ENCODE data around the gene ATM.

The ATM gene

DNA sequence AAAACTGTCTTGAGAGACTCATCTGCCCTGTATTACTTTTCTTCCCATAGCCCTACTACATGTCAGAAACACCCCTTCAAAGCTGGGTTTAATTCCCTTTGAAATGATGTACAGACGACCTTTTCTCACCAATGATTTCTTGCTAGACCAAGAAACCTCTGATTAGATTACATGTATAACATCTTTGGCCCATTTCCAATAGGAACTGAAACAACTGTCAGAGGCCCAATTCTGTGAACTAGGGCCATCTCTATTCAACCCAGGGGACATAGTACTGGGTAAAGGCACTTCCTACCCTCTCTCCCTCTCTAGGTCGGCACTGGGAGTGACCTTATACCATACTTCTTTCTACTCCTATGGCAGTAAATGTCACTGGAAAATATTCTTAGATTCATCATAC is 19.8 kb upstream of the ATM start:
- TF ChIP-seq PAX5 (IDR thresholded peaks at IDR 0.05; ENCODE audit: insufficient read depth, low read length, severe bottlenecking) (no peak), SPI1 (IDR thresholded peaks at IDR 0.05; ENCODE audit: low read depth, low read length) (peak; percentile 87), POLR2A (IDR thresholded peaks at IDR 0.05; ENCODE audit: low read depth, low read length) (no peak)
- FAIRE-seq = peak; percentile 50

DNA sequence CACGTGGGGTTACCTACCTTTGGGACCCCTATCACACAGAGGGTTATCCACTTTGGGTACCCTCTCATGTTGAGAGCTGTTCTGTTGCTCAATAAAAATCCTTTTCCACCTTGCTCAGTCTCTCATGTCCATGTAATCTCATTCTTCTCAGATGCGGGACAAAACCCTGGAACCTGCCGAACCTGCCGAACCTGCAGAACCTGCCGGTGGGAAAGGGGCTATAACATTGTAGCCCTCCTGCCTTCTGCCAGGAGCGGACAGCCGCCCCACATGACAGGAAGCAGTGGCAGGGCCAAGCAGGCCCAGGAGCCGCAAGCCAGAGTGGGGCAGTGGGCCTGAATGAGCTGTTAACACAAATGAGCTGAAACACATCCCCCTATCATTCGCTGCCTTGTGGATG is 18.5 kb upstream of the ATM start:
- FAIRE-seq (no peak), DNase-seq (ENCODE audit: insufficient read length, low spot score) (no peak)
- TF ChIP-seq TAF1 (IDR thresholded peaks at IDR 0.05; ENCODE audit: low read depth, low read length) = no peak
- TF ChIP-seq POLR2AphosphoS5 (IDR thresholded peaks at IDR 0.05; ENCODE audit: low read depth, low read length) = no peak
- no peak for TF ChIP-seq SPI1 (IDR thresholded peaks at IDR 0.05; ENCODE audit: low read depth, low read length)
- no peak for TF ChIP-seq POLR2A (IDR thresholded peaks at IDR 0.05; ENCODE audit: low read depth, low read length)
- TF ChIP-seq PAX5 (IDR thresholded peaks at IDR 0.05; ENCODE audit: insufficient read depth, low read length, severe bottlenecking) = no peak
- no peak for TF ChIP-seq POU2F2 (IDR thresholded peaks at IDR 0.05; ENCODE audit: low read depth, low read length)

More for the DNA sequence above, 19.8 kb upstream of the ATM start:
- DNase-seq (ENCODE audit: insufficient read length, low spot score) = no peak

DNA sequence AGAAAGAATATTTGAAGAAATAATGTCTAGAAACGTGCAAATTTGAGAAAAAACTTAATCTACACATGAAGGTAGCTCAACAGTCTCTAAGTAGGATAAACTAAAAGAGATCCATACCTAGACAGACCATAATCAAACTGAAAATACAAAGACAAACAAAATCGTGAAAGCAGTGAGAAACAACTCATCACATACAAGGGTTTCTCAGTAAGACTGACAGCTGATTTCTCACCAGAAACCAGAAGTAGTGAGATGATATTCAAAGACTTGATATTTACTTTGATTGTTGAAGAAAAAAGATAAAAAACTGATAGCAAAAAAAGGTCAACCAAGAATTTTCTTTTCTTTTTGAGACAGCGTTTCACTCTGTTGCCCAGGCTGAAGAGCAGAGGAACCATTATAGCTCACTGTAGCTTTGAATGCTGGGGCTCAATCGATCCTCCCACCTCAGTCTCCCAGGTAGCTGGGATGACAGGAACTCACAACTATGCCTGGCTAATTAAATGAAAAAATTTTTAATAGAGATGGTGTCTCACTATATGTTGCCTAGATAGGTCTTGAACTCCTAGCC is 17.9 kb upstream of the ATM start:
- TF ChIP-seq POLR2AphosphoS5 (IDR thresholded peaks at IDR 0.05; ENCODE audit: low read depth, low read length) (no peak), PAX5 (IDR thresholded peaks at IDR 0.05; ENCODE audit: insufficient read depth, low read length, severe bottlenecking) (no peak), SPI1 (IDR thresholded peaks at IDR 0.05; ENCODE audit: low read depth, low read length) (no peak), POU2F2 (IDR thresholded peaks at IDR 0.05; ENCODE audit: low read depth, low read length) (no peak), POLR2A (IDR thresholded peaks at IDR 0.05; ENCODE audit: low read depth, low read length) (no peak), TAF1 (IDR thresholded peaks at IDR 0.05; ENCODE audit: low read depth, low read length) (no peak)
- DNase-seq (ENCODE audit: insufficient read length, low spot score) = no peak
- no peak for FAIRE-seq

DNA sequence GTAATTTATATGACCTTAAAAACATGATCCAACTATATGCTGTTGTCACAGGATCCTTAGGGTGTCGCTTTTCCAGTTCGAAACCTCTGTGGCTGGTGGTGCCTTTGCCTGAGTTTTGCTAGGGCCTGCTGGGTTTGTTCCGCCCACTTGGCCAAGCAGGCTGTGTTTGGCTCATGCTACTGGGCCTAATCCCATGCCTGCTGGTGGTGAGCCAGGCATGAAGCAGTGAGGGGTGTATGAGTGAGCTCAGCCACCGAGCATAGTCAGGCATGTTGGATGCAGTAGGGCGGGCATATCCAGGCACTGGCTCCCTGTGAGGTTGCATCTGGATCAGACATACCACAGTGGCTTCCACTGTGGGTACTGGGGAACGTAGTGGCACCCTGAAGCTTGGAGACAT is 16.7 kb upstream of the ATM start:
- DNase-seq (ENCODE audit: insufficient read length, low spot score) (no peak), FAIRE-seq (no peak)
- no peak for TF ChIP-seq POLR2AphosphoS5 (IDR thresholded peaks at IDR 0.05; ENCODE audit: low read depth, low read length)
- no peak for TF ChIP-seq POLR2A (IDR thresholded peaks at IDR 0.05; ENCODE audit: low read depth, low read length)
- TF ChIP-seq SPI1 (IDR thresholded peaks at IDR 0.05; ENCODE audit: low read depth, low read length) = no peak
- TF ChIP-seq TAF1 (IDR thresholded peaks at IDR 0.05; ENCODE audit: low read depth, low read length) = no peak
- TF ChIP-seq POU2F2 (IDR thresholded peaks at IDR 0.05; ENCODE audit: low read depth, low read length) = no peak
- no peak for TF ChIP-seq PAX5 (IDR thresholded peaks at IDR 0.05; ENCODE audit: insufficient read depth, low read length, severe bottlenecking)

DNA sequence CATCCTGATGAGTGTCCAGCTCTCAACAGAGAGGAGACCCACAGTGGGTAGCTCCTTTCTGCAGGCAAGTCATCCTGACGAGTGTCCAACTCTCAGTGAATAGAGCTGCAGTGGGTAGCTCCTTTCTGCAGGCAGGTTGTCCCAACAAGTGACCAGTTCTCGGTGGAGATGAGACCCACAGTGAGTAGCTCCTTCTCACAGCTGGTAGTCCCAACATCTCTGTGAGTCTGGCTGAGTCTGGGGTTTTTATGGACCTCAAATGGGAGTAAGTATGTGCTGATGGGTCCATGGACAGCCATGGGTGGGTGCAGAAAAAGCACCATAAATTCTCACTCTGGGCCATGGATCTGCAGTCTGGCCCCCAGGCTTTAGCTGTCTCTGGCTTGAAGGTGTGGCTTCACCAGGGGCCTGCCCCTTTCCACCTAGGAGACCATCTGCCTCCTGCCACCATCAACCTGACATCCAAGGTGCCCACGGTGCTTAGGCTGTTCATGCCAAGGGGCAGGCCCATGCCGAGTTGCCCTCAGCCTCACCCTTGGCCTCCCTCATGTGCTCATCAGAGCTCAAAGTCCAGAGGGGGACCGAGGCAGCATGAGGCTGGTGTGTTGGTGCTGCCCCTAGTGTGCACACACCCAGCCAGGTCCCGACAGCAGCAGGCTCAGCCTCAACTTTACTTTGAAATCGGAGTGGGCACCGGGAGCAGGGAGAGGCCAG is 15.7 kb upstream of the ATM start:
- no peak for FAIRE-seq
- TF ChIP-seq SPI1 (IDR thresholded peaks at IDR 0.05; ENCODE audit: low read depth, low read length) = no peak
- TF ChIP-seq POLR2AphosphoS5 (IDR thresholded peaks at IDR 0.05; ENCODE audit: low read depth, low read length) = peak; percentile 24; the same call in 1 of the 2 replicates

DNA sequence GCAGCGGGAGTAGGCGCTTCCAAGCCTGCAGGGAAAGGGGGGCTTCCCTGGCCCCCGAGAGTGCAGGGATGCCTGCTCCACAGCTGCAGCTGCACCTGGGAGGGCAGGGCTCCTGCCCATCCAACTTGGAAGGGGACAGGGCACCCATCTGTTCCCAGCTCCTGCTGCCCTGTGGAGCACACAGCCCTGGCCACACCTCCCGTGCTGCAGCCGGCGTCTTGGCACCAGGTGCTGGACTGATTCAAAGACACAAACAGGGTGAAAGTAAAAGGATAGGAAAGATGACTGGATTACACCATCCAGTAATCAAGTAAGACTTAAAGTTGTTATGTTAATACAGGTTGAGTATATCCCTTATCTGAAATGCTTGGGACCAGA is 15.2 kb upstream of the ATM start:
- no peak for FAIRE-seq
- DNase-seq (ENCODE audit: insufficient read length, low spot score) = no peak
- TF ChIP-seq TAF1 (IDR thresholded peaks at IDR 0.05; ENCODE audit: low read depth, low read length) (no peak), POU2F2 (IDR thresholded peaks at IDR 0.05; ENCODE audit: low read depth, low read length) (no peak), SPI1 (IDR thresholded peaks at IDR 0.05; ENCODE audit: low read depth, low read length) (no peak), PAX5 (IDR thresholded peaks at IDR 0.05; ENCODE audit: insufficient read depth, low read length, severe bottlenecking) (no peak)

More for the DNA sequence above, 15.7 kb upstream of the ATM start:
- DNase-seq (ENCODE audit: insufficient read length, low spot score) = no peak

DNA sequence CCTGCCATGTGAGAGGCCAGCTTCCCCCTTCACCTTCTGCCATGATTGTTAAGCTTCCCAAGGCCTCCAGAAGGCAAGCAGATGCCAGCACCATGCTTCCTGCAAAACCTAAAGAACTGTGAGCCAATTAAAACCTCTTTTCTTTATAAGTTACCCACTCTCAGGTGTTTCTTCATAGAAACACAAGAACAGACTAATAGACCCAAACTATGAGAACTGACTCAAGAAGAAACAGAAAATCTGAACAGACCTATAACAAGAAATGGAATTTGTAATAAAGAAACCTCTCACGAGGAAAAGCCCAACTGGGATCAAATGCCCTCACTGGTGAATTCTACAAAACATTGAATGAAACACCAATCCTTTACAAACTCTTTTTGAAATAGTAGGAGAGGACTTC is 12.4 kb upstream of the ATM start:
- FAIRE-seq (no peak), DNase-seq (ENCODE audit: insufficient read length, low spot score) (no peak)
- TF ChIP-seq POLR2AphosphoS5 (IDR thresholded peaks at IDR 0.05; ENCODE audit: low read depth, low read length) = no peak
- TF ChIP-seq SPI1 (IDR thresholded peaks at IDR 0.05; ENCODE audit: low read depth, low read length) = no peak
- no peak for TF ChIP-seq TAF1 (IDR thresholded peaks at IDR 0.05; ENCODE audit: low read depth, low read length)
- TF ChIP-seq POLR2A (IDR thresholded peaks at IDR 0.05; ENCODE audit: low read depth, low read length) = no peak
- no peak for TF ChIP-seq PAX5 (IDR thresholded peaks at IDR 0.05; ENCODE audit: insufficient read depth, low read length, severe bottlenecking)
- no peak for TF ChIP-seq POU2F2 (IDR thresholded peaks at IDR 0.05; ENCODE audit: low read depth, low read length)

DNA sequence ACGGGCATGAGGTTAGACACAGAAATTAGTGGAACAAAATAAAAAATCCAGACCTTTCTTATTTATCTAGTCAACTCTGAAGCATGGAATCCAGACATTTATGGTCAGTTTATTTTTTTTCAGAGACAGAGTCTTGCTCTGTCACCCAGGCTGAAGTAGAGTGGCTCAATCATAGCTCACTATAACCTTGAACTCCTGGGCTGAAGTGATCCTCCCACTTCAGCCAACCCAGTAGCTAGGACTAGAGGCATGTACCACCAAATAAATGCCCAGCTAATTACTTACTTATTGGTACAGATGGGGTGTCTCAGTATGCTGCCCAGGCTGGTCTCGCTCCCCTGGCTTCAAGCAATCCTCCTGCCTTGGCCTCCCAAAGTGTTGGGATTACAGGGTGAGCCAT is 9.1 kb upstream of the ATM start:
- TF ChIP-seq POU2F2 (IDR thresholded peaks at IDR 0.05; ENCODE audit: low read depth, low read length) (no peak), POLR2AphosphoS5 (IDR thresholded peaks at IDR 0.05; ENCODE audit: low read depth, low read length) (no peak), PAX5 (IDR thresholded peaks at IDR 0.05; ENCODE audit: insufficient read depth, low read length, severe bottlenecking) (no peak), POLR2A (IDR thresholded peaks at IDR 0.05; ENCODE audit: low read depth, low read length) (no peak), SPI1 (IDR thresholded peaks at IDR 0.05; ENCODE audit: low read depth, low read length) (no peak), TAF1 (IDR thresholded peaks at IDR 0.05; ENCODE audit: low read depth, low read length) (no peak)
- peak; percentile 47 for FAIRE-seq
- no peak for DNase-seq (ENCODE audit: insufficient read length, low spot score)

DNA sequence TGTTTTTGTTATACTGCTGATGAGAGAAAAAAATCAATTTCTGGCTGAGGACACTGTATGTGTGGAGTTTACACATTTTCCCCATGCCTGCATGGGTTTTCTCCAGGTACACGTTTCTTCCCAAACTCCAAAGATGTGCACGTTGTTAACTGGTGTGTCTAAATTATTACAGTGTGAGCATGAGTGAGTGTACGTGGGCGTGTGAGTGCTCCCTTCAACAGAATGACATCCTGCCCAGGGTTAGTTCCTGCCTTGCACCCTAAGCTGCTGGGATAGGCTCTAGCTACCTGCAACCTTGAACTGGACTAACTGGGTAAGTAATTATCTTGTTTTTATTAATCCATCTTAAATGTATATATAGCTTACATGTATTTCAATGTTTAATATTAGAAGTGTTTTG is 5.9 kb upstream of the ATM start:
- FAIRE-seq = peak; percentile 20
- peak; percentile 56; the same call in 1 of the 2 replicates for TF ChIP-seq POLR2AphosphoS5 (IDR thresholded peaks at IDR 0.05; ENCODE audit: low read depth, low read length)
- no peak for TF ChIP-seq POU2F2 (IDR thresholded peaks at IDR 0.05; ENCODE audit: low read depth, low read length)
- no peak for DNase-seq (ENCODE audit: insufficient read length, low spot score)

DNA sequence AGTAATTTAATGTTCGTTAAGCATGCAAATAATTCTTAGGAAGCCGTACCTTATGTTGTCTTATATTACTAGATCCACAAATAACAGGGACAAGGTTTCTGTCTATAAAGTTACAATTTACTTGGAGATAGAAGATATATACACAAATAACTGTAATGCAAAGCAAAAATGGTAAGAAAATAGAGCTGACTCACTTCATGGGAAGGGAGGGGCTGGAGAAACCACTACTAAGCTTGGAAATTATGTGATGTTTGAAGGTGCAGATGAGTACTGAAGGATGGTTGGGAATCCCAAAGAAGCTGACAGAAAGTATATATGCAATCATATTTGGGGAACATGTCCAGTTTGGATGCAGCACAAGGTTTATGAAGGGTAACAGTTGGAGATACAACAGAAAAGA is 4.4 kb upstream of the ATM start:
- TF ChIP-seq POU2F2 (IDR thresholded peaks at IDR 0.05; ENCODE audit: low read depth, low read length) (no peak), PAX5 (IDR thresholded peaks at IDR 0.05; ENCODE audit: insufficient read depth, low read length, severe bottlenecking) (no peak), TAF1 (IDR thresholded peaks at IDR 0.05; ENCODE audit: low read depth, low read length) (no peak), POLR2AphosphoS5 (IDR thresholded peaks at IDR 0.05; ENCODE audit: low read depth, low read length) (no peak), SPI1 (IDR thresholded peaks at IDR 0.05; ENCODE audit: low read depth, low read length) (no peak), POLR2A (IDR thresholded peaks at IDR 0.05; ENCODE audit: low read depth, low read length) (no peak)
- DNase-seq (ENCODE audit: insufficient read length, low spot score) = no peak
- no peak for FAIRE-seq
